ENCODE results near the gene TP53BP2. TPM values are rescaled to one million over a fixed set of nuclear protein-coding genes. Genes with fewer than 3 reads are reported as not detected.

TP53BP2 gene
- total RNA-seq, 1 donor from 2014 or later, result 162 TPM

- Histone ChIP-seq H3K27me3 (no peaks in the 10 kb centered on the region), H3K9me3 (no peaks in the 10 kb centered on the region), H3K27ac (peak overlapping the region; percentile 8 to 27), H3K36me3 (peaks cover 70 to 82% of the 10 kb centered on the region in 2 donors), H3K4me1 (no peaks in the 10 kb centered on the region), H3K4me3 (no peak overlapping the region)
- DNase-seq (ENCODE audit: low spot score in 2 of 2), result peak in 1 of 2 donors; percentile 63
- intact Hi-C loops (cut with DNase I), result no loop called here
- no peak for TF ChIP-seq CTCF (IDR thresholded peaks at IDR 0.05)
Observed at GRCh38 chr1:223765036-223765718, 80.6 kb downstream of the TP53BP2 start.

- DNase-seq (ENCODE audit: low spot score in 2 of 2), result no peak
- Histone ChIP-seq H3K9me3 (no peaks in the 10 kb centered on the region), H3K27ac (peak overlapping the region in 1 of 2 donors; percentile 22), H3K4me3 (no peak overlapping the region), H3K27me3 (no peaks in the 10 kb centered on the region), H3K36me3 (peaks cover 75 to 82% of the 10 kb centered on the region in 2 donors), H3K4me1 (no peaks in the 10 kb centered on the region)
- intact Hi-C loops (cut with DNase I), result no loop called here
- TF ChIP-seq CTCF (IDR thresholded peaks at IDR 0.05), result no peak
Observed at GRCh38 chr1:223763881-223764280, 81.9 kb downstream of the TP53BP2 start.

GRCh38 chr1:223763251-223763650 is 82.5 kb downstream of the TP53BP2 start:
- Histone ChIP-seq H3K4me3 (no peak overlapping the region), H3K27me3 (no peaks in the 10 kb centered on the region), H3K4me1 (no peaks in the 10 kb centered on the region), H3K36me3 (peaks cover 81 to 87% of the 10 kb centered on the region in 2 donors), H3K27ac (no peak overlapping the region), H3K9me3 (no peaks in the 10 kb centered on the region)
- intact Hi-C loops (cut with DNase I), result no loop called here
- no peak for TF ChIP-seq CTCF (IDR thresholded peaks at IDR 0.05)
- DNase-seq (ENCODE audit: low spot score in 2 of 2), result no peak

GRCh38 chr1:223761411-223761810 is 84.3 kb downstream of the TP53BP2 start:
- Histone ChIP-seq H3K27ac (no peak overlapping the region), H3K36me3 (peaks cover 93 to 100% of the 10 kb centered on the region in 2 donors), H3K4me1 (no peaks in the 10 kb centered on the region), H3K4me3 (no peak overlapping the region), H3K9me3 (no peaks in the 10 kb centered on the region), H3K27me3 (no peaks in the 10 kb centered on the region)
- no peak for TF ChIP-seq CTCF (IDR thresholded peaks at IDR 0.05)
- intact Hi-C loops (cut with DNase I), result no loop called here
- DNase-seq (ENCODE audit: low spot score in 2 of 2), result no peak

GRCh38 chr1:223760833-223761232 is 84.9 kb downstream of the TP53BP2 start:
- Histone ChIP-seq H3K4me1 (no peaks in the 10 kb centered on the region), H3K36me3 (peaks cover 94 to 100% of the 10 kb centered on the region in 2 donors), H3K4me3 (no peak overlapping the region), H3K27me3 (no peaks in the 10 kb centered on the region), H3K27ac (no peak overlapping the region), H3K9me3 (no peaks in the 10 kb centered on the region)
- no peak for TF ChIP-seq CTCF (IDR thresholded peaks at IDR 0.05)
- intact Hi-C loops (cut with DNase I), result no loop called here
- DNase-seq (ENCODE audit: low spot score in 2 of 2), result no peak
